Activated effector memory CD4-positive, alpha-beta T cell treated with Interleukin-2 at 50 U/mL for 16 hours (primary cell): ENCODE data around the gene JAK1.

Experiments
- DNase-seq: peaks from one replicate; pipeline ENCODE4 v3.0.0-alpha.2; 2020

Gene JAK1

DNA sequence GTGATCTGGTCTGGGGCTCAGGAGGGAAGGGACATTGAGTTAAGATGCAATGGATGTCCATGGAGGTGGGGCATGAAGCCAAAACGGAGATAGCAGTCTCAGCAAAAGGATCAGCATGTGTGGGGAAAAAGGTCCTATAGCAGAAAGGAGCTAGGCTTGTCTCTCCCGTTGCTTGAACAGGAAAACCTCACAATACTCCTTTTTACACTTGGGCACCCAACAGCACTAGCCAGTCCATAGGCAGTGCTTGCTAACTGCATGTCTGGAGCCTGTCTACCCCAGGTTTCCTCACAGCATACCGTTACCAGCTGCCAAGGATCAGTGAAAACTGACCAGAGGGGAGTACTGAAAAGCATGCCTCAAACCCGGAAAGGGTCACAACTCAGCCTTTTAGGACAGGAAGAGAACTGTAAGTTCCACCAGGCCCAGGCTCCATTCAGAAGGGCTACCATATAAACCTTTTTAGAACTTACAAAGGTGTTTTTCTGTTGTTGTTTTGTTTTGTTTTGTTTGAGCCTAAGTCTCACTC lies 78.6 kb downstream of the JAK1 start:
- no peak for DNase-seq

- DNase-seq = no peak
These were observed 79.5 kb downstream of the JAK1 start for GRCh38 chr1:64886877-64887276.

GRCh38 chr1:64885648-64886047 lies 80.7 kb downstream of the JAK1 start:
- DNase-seq = no peak

- DNase-seq = no peak
These were observed 81.9 kb downstream of the JAK1 start for GRCh38 chr1:64884261-64885040.

GRCh38 chr1:64882574-64883255 lies 83.6 kb downstream of the JAK1 start:
- no peak for DNase-seq

- no peak for DNase-seq
These were observed 85.1 kb downstream of the JAK1 start for GRCh38 chr1:64881281-64881680.

- DNase-seq = no peak
These were observed 85.9 kb downstream of the JAK1 start for GRCh38 chr1:64880449-64880848.

- DNase-seq = no peak
These were observed 87.3 kb downstream of the JAK1 start for GRCh38 chr1:64878931-64879611.

DNA sequence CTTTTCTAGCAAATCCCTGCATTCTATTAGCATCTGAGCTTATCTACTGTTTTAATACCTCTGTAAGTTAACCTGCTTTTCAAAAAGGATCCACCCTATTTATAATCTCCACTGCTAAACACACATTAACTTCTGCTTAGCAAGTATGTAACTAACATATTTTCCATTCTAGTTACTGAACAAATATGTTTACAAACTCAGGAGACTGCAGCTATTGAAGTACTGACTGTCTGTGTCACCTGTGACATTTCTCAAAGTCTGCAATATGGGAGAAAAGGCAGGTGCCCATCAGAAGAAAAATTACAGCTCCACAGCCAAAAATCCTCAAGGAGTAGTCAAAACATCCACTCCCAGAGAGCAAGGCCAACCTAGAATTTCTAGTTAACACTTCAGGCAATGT lies 88.3 kb downstream of the JAK1 start:
- no peak for DNase-seq

GRCh38 chr1:64877598-64877997 lies 88.8 kb downstream of the JAK1 start:
- no peak for DNase-seq

GRCh38 chr1:64877151-64877550 lies 89.2 kb downstream of the JAK1 start:
- DNase-seq = no peak

- DNase-seq = no peak
These were observed 90.7 kb downstream of the JAK1 start for GRCh38 chr1:64875606-64876005.

- no peak for DNase-seq
These were observed 91.2 kb downstream of the JAK1 start for GRCh38 chr1:64875101-64875500.

GRCh38 chr1:64874666-64875065 lies 91.7 kb downstream of the JAK1 start:
- DNase-seq = no peak

DNA sequence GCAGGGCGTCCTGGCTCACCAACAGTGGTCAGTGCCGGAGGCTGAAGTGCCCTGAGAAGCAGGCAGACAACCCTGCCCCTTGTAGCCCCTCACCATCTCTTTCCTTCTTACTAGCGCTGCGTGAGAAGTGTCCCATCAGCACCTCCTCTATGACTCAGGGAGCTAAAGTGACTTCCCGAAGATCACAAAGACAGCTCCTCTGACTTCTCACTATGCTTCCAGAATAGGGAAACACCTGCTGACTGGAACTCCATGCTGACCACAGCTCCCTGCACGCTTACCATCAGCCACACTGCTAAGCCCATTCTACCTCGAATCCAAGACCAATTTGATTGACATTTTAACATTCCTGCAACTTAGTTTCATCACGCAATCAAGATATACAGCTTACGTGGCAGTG lies 92.8 kb downstream of the JAK1 start:
- no peak for DNase-seq

DNA sequence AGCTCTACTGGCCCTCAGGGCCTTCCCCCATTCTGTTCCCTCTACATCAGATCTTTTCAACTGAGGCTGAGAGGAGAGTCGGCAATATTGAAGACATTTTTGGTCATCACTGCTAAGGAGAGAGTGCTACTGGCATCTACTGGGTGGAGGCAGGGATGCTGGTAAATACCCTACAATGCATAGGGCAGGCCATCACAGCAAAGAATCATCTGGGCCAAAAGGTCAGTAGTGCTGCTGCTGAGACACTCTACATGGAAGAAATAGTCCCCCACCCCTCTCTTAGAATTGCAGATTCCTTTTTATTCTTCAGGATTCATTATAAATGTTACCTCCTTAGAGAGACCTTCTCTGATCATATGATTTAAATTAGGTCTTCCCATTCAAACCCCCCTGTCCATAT lies 94.3 kb downstream of the JAK1 start:
- no peak for DNase-seq

GRCh38 chr1:64871256-64871655 lies 95.1 kb downstream of the JAK1 start:
- no peak for DNase-seq

DNA sequence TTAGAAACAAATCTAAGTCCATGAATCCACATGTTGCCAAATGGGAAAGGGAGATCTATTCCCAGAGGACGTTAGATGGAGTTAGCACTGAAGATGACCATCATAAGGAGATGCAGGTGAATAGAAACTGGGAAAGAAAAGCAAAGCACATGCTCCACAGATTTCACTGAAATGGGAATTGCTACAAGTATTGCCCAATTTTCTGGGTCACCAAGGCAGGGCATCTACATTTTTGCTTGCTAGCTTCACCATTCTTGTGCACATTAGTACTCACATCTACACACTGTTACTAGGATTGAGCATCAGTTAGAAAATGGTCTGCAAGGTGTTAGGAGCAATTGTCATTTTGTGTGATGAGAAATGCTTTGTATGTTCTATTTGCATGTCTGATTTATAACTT lies 99.1 kb downstream of the JAK1 start:
- no peak for DNase-seq

- DNase-seq = no peak
These were observed 99.7 kb downstream of the JAK1 start for GRCh38 chr1:64866689-64867088.

GRCh38 chr1:64865105-64865757 lies 101.1 kb downstream of the JAK1 start:
- DNase-seq = no peak

DNA sequence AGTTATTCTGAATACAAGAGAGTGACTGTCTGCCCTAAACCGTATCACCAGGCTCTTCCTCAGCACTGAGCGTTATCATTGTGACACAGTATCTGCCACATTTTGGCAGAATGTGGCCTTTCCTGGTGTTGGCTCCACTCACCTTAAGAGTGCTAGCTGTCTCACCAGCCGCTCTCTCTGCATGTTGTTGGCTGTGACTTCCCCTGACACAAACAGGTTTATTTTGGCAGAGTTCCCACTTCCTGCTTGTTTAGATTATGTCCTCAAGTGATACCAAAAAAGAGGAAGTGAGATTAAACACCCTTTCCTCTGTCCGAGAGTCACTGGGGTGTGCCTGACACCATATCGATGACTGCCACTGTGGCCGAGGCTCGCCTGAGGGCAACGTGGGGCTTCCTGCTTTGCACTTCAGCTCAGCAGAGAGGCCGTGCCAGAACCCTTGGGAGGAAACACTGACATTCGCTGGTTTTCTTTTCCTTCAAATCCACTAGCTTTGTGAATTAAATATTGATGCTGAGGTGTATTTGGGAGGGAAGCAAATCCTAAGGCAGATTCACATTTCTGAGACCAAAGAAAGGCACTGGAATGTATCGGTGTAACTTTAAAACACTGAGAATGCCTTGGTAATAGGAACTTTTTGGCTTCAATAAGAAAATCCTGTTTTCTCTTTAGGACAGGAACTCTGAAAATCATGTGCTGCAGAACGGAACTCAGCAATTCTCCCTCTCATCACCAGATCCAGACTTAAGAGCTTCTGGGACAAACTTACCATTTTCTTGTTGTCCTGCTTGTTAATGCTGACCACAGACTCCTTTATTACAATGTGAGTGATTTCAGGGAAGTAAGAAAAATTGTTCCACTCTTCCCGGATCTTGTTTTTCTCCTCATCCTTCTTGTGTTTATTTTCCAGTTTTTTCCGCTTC lies 102.1 kb downstream of the JAK1 start:
- DNase-seq = peak; percentile 31

- no peak for DNase-seq
These were observed 104.7 kb downstream of the JAK1 start for GRCh38 chr1:64861611-64862010.
